DND-41 (cell line): ENCODE results near the gene ANKRD6.

Experiments used
- ATAC-seq: fragments of 200-7000 bp; cut with Tn5 transposase; 3 replicates; pipeline ENCODE4 v1.9.1; 2021; ENCODE audit warnings: low read depth; ENCODE audit not compliant: insufficient read depth
- DNase-seq: peaks from one replicate; pipeline ENCODE4 v3.0.0-alpha.2; 2020
- H2AFZ ChIP-seq: 2 replicates; pipeline ENCODE4 v1.6.0; 2012; ENCODE audit warnings: low read depth, low read length
- H3K27ac ChIP-seq: 2 replicates; pipeline ENCODE4 v1.5.1; 2012; ENCODE audit warnings: low read length, inconsistent platforms
- H3K27me3 ChIP-seq: fragments of 200-600 bp; sonication (generic); 2 replicates; pipeline ENCODE4 v1.6.0; 2012; ENCODE audit warnings: low read length, mild to moderate bottlenecking, inconsistent platforms; ENCODE audit not compliant: insufficient read depth, poor library complexity
- H3K36me3 ChIP-seq: 2 replicates; pipeline ENCODE4 v1.5.1; 2012; ENCODE audit warnings: low read length, inconsistent platforms; ENCODE audit not compliant: insufficient read depth
- H3K4me1 ChIP-seq: 2 replicates; pipeline ENCODE4 v1.5.1; 2012; ENCODE audit warnings: mild to moderate bottlenecking, low read length; ENCODE audit not compliant: insufficient read depth
- H3K4me2 ChIP-seq: 2 replicates; pipeline ENCODE4 v1.6.0; 2012; ENCODE audit warnings: mild to moderate bottlenecking, moderate library complexity, low read length, inconsistent platforms; ENCODE audit not compliant: insufficient read depth
- H3K4me3 ChIP-seq, 2 experiments: fragments of 200-600 bp in 1 of 2; shearing (Covaris generic) in 1 of 2; 2 replicates each; pipeline ENCODE4 v1.5.1; 2012 to 2016; ENCODE audit warnings: inconsistent platforms in 2 of 2, low read length in 2 of 2, mild to moderate bottlenecking in 2 of 2, low read depth in 1 of 2, moderate library complexity in 1 of 2
- H3K79me2 ChIP-seq: 2 replicates; pipeline ENCODE4 v1.6.0; 2012; ENCODE audit warnings: low read length, inconsistent platforms; ENCODE audit not compliant: insufficient read depth
- H3K9ac ChIP-seq: 2 replicates; pipeline ENCODE4 v1.6.0; 2012; ENCODE audit warnings: low read depth, mild to moderate bottlenecking, inconsistent platforms, low read length, moderate library complexity
- H3K9me3 ChIP-seq: 2 replicates; pipeline ENCODE4 v1.5.1; 2012; ENCODE audit warnings: low read length, moderate library complexity, mild to moderate bottlenecking, inconsistent platforms; ENCODE audit not compliant: insufficient read depth, severe bottlenecking
- H4K20me1 ChIP-seq: 2 replicates; pipeline ENCODE4 v1.6.0; 2012; ENCODE audit warnings: low read length; ENCODE audit not compliant: insufficient read depth
- EZH2 ChIP-seq: IDR thresholded peaks from 3 replicates; pipeline ENCODE4 v1.6.1; 2012; ENCODE audit warnings: borderline replicate concordance, low read depth, mild to moderate bottlenecking, moderate library complexity, low read length, inconsistent platforms; ENCODE audit not compliant: severe bottlenecking
- TF ChIP-seq, protein P1 (sequence below): IDR thresholded peaks from 2 replicates; pipeline ENCODE4 v1.5.1; 2012; ENCODE audit warnings: borderline replicate concordance, low read length, moderate library complexity, mild to moderate bottlenecking; ENCODE audit not compliant: poor library complexity, severe bottlenecking; ENCODE audit errors: extremely low read depth

The ANKRD6 gene

DNA sequence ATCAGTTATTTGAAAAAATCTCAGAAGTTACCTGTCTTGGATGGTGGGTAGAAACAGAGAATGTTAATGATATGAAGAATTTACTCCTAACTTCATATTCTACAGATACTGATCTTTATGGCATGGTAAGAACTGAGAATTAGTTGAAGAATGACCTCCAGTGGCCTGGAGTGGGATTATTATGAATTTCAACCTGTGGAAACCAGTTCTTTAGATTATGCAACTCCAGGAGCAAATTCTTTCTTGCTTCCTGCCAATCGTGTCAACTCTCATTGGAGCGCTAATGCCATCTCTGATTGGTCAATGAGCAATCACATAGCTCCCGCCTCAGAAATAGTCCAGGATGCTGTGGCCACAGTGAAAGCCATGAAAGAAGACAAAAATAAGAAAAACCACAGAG is 165.0 kb downstream of the ANKRD6 start:
- no peak overlapping the region for H2AFZ ChIP-seq
- H3K9me3 ChIP-seq = no peaks in the 10 kb centered on the region
- H3K27me3 ChIP-seq = no peaks in the 10 kb centered on the region
- TF ChIP-seq, protein P1, sequence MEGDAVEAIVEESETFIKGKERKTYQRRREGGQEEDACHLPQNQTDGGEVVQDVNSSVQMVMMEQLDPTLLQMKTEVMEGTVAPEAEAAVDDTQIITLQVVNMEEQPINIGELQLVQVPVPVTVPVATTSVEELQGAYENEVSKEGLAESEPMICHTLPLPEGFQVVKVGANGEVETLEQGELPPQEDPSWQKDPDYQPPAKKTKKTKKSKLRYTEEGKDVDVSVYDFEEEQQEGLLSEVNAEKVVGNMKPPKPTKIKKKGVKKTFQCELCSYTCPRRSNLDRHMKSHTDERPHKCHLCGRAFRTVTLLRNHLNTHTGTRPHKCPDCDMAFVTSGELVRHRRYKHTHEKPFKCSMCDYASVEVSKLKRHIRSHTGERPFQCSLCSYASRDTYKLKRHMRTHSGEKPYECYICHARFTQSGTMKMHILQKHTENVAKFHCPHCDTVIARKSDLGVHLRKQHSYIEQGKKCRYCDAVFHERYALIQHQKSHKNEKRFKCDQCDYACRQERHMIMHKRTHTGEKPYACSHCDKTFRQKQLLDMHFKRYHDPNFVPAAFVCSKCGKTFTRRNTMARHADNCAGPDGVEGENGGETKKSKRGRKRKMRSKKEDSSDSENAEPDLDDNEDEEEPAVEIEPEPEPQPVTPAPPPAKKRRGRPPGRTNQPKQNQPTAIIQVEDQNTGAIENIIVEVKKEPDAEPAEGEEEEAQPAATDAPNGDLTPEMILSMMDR = peak; percentile 35
- no peak for TF ChIP-seq EZH2
- no peak overlapping the region for H3K4me2 ChIP-seq
- no peak overlapping the region for H3K9ac ChIP-seq
- DNase-seq (no peak), ATAC-seq (peak; percentile 33; the same call in 2 of the 3 replicates)
- no peak overlapping the region for H3K4me3 ChIP-seq
- no peaks in the 10 kb centered on the region for H4K20me1 ChIP-seq
- H3K4me1 ChIP-seq = peaks cover 5% of the 10 kb centered on the region; the same call in 1 of the 2 replicates
- no peak overlapping the region for H3K27ac ChIP-seq
- H3K79me2 ChIP-seq = no peaks in the 10 kb centered on the region
- no peaks in the 10 kb centered on the region for H3K36me3 ChIP-seq

DNA sequence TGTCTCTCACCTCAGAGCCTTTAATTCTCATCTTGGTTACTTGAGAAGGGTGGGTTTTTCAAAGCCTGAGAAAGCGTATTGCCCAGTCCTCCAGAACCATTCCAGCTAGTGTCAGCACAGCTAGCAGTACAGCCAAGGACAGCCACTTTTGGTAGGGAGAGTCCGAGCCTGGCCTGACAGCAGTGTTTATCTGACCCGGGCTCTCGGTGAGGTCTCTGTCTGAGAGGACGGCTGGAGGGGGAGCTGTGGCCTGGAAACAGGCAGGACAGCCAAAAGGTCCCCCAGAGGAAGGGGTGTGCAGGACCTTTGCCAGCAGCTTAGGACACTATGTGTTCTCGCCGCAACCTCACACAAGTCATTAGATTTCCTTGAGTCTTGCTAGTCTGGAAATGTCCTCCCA is 166.8 kb downstream of the ANKRD6 start:
- Histone ChIP-seq H3K4me3 (no peak overlapping the region), H3K4me2 (no peak overlapping the region), H3K9me3 (no peaks in the 10 kb centered on the region), H4K20me1 (no peaks in the 10 kb centered on the region), H3K4me1 (peaks cover 5% of the 10 kb centered on the region; the same call in 1 of the 2 replicates), H3K79me2 (no peaks in the 10 kb centered on the region), H3K36me3 (no peaks in the 10 kb centered on the region), H3K27me3 (no peaks in the 10 kb centered on the region), H3K27ac (no peak overlapping the region), H2AFZ (no peak overlapping the region), H3K9ac (no peak overlapping the region)
- no peak for DNase-seq
- ATAC-seq = no peak
- no peak for TF ChIP-seq EZH2
- TF ChIP-seq, protein P1 = no peak

DNA sequence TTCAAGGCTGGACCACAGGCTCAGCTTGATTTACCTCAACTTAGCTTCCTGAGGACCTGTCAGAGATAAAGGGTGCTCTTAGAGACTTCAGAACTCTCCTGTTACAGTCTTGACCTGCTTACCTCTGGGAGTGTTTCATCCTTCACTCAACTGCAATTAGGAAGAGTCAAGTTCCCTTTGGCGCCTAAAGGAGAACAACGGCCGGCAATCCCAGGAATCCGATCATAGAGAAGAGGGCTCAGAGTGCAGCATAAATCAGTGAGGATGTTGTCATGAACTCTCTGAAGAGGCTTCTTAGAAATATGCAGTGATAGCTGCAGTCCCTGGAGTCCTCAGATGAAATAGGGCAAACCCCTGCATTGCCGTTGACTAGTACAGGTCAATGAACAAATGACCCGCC is 169.2 kb downstream of the ANKRD6 start:
- no peaks in the 10 kb centered on the region for H3K9me3 ChIP-seq
- no peaks in the 10 kb centered on the region for H3K79me2 ChIP-seq
- no peak overlapping the region for H3K27ac ChIP-seq
- no peak overlapping the region for H3K4me2 ChIP-seq
- no peak for TF ChIP-seq EZH2
- TF ChIP-seq, protein P1 = no peak
- H4K20me1 ChIP-seq = no peaks in the 10 kb centered on the region
- H3K9ac ChIP-seq = no peak overlapping the region
- H3K4me3 ChIP-seq = no peak overlapping the region
- no peaks in the 10 kb centered on the region for H3K27me3 ChIP-seq
- no peak for DNase-seq
- no peak for ATAC-seq
- no peaks in the 10 kb centered on the region for H3K4me1 ChIP-seq
- H3K36me3 ChIP-seq = no peaks in the 10 kb centered on the region
- no peak overlapping the region for H2AFZ ChIP-seq

DNA sequence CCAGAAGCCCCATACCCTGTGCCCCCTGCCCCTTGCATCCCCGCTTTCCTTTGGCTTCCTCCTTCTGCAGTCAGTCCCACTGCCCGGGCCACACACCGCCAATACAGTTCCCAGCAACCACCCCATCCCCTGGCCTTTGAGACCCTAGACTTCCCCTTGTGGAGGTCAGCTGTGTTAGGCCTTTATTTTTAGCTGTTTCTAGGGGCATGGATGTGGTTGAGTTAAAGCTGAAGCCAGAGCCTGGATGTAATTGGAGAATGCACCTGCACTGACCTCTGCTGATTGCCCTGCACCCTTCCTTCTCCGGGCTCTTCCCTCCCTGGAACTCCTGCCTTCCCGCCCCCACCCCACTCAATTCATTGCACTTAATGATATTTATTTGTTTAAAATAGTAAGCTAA is 171.7 kb downstream of the ANKRD6 start:
- Histone ChIP-seq H3K27ac (no peak overlapping the region), H3K4me1 (no peaks in the 10 kb centered on the region), H3K9me3 (no peaks in the 10 kb centered on the region), H3K4me3 (no peak overlapping the region), H3K4me2 (no peak overlapping the region), H2AFZ (no peak overlapping the region), H3K36me3 (no peaks in the 10 kb centered on the region), H4K20me1 (no peaks in the 10 kb centered on the region), H3K27me3 (no peaks in the 10 kb centered on the region), H3K79me2 (no peaks in the 10 kb centered on the region), H3K9ac (no peak overlapping the region)
- TF ChIP-seq EZH2 = no peak
- TF ChIP-seq, protein P1 = no peak
- ATAC-seq (no peak), DNase-seq (no peak)
